ENCODE results near the gene GNG13.

- TF ChIP-seq CTCF (IDR thresholded peaks at IDR 0.05), result no peak
- TF ChIP-seq POLR2A (IDR thresholded peaks at IDR 0.05), result no peak
Observed at GRCh38 chr16:839643-840408, 39.3 kb upstream of the GNG13 start.

Measured in body of pancreas (tissue), 4 donors.